ENCODE results near the gene SURF1.
"Not testable (repeated sequence)": the region's sequence is repeated elsewhere in the genome, so short reads cannot be mapped to it uniquely, and the experiment has no call there.

SURF1 gene

DNA sequence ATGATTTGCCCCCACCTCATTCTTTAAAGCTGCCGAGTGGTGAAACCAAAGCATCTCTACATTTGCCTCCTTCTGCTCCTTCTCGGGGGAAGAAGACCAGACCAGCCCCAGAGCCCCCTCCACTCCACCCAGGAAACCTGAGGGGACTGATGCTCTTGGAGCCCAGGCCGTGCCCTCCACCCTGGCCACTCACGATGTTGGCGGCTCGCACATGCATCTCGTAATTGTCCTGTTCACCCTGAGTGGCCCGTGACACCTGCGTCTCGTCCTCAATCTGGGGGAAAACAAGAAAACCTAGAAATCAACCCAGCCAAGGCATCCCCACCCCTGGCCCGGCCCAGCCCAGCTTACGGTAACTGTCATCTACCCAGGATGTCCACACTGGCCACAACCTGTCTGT, 11.3 kb downstream of the SURF1 start:
- DNase-seq (ENCODE audit: low read depth) = no peak

DNA sequence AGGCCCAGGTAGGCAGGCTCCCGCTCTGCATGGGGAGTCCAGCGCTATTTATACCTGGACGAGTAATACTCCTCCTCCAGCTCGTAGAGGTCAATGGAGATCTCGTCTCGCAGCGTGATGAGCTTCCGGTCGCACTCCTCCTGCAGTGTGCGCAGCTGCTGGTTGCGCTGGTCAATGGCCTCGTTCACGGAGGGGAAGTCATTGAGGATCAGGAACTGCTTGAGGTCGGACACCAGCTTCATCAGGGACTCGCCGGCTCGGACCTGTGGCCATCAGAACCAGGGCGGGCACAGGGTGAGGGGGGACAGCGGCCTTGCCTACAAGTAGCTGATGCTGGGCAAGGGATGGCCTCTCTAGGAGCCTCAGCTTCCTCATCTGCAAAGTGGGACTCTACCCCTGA, 12.2 kb downstream of the SURF1 start:
- no peak for DNase-seq (ENCODE audit: low read depth)

DNA sequence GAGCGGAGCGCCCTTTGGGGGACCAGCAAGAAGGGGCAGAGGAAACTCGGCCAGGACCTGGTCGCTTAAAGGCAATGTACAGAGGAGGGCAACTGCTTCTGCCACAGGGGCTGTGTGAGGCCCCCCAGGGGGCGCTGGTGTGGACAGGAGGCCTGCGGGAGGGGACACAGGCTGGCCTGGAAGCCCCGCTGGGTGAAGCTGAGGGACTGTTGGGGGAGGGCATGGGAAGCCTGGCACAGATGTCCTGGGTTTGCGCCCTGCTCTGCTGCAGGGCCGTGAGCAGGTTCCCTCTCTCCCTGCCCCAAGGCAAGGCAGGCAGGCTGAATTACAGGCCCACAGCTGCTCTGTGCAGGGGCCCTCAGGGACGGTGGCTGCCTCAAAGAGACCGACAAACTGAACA, 13.7 kb downstream of the SURF1 start:
- no peak for DNase-seq (ENCODE audit: low read depth)

DNA sequence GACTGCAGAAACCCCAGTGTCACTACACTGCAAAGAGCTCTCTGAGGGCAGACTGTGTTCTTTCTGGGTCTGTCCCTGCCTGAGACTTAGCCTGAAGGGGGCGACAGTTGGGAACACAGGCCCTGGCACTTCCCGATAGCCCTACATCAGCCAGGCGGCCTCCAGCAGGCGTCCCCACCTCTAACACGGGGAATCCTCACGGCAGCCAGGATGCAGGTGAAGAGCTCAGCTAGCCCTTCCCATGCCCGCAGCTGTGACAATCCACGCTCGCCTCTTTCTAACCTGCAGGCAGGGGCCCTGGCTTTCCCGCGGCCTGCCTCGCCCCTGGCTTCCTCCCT, 14.2 kb downstream of the SURF1 start:
- no peak for DNase-seq (ENCODE audit: low read depth)

GRCh38 chr9:133341369-133342068, 14.8 kb downstream of the SURF1 start:
- DNase-seq (ENCODE audit: low read depth) = no peak

GRCh38 chr9:133340916-133341315, 15.4 kb downstream of the SURF1 start:
- DNase-seq (ENCODE audit: low read depth) = no peak

DNA sequence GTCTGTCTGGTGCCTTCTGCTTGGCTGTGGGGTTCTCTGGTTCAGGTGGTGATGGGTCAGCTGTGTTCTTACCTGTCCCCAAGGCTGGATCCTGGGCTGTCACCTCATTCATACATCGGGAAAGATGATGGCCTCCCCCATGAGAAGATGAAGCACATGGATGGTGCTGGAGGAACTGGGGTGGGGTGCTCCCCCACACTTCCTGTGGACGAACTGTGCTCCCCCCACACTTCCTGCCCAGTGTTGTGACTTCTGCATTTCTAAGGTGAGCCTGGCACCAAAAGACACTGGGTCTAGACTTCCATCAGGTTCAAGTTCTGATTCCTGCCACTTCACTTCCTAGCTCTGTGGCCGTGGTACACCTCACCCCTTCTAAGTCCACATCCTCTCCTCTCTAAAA, 16.0 kb downstream of the SURF1 start:
- DNase-seq (ENCODE audit: low read depth) = no peak

DNA sequence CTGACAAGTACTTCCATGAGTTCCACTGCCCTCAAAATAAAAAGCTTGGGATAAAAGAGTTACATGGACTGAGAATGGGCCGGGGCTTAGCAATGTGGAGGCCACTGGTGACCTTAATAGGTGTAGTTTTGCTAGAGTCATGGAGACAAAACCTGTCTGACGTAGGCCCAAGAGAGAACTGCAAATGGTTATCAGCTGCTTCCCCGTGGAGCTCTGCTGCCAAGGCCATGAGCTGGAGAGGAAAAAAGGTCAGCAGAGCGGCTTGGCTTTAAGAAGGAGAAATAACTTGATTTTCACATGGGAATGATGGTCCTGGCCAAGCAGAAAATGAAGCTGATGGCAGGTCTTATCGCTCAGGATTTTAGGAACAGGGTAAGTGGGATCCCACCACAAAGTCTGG, 16.6 kb downstream of the SURF1 start:
- DNase-seq (ENCODE audit: low read depth) = no peak

- peak; percentile 89 for DNase-seq (ENCODE audit: low read depth)
These were observed 20.1 kb downstream of the SURF1 start, which contains the start of gene SURF6 for GRCh38 chr9:133335924-133336811. TSS of gene SURF6 (minus strand) at chr9:133336188. CDS start at chr9:133336132, 56 bp downstream.

GRCh38 chr9:133334888-133335287, 21.4 kb downstream of the SURF1 start:
- DNase-seq (ENCODE audit: low read depth) = not testable (repeated sequence)

- DNase-seq (ENCODE audit: low read depth) = no peak
These were observed 22.1 kb downstream of the SURF1 start for GRCh38 chr9:133334161-133334560.

DNA sequence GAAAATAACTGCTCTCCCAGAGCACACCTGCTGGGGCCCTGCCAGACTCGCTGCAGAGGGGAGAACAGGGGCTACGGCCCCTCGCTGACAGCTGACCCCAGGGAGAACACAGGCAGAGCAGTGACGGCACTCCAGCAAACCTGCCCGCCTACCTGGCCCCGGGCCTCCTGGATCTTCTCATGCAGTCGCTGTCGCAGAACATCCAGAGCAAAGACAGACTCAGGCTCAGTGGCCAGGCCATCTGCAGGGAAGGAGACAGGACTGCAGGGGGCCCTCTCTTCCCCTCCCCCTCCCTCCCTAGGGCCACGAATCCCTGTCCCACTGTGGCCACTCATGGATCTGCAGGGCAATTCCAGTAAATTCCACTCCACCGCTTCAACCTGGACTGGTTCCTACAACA, 22.7 kb downstream of the SURF1 start:
- no peak for DNase-seq (ENCODE audit: low read depth)

GRCh38 chr9:133333011-133333410, 23.3 kb downstream of the SURF1 start:
- no peak for DNase-seq (ENCODE audit: low read depth)

- DNase-seq (ENCODE audit: low read depth) = no peak
These were observed 23.9 kb downstream of the SURF1 start for GRCh38 chr9:133332381-133332730.

GRCh38 chr9:133331641-133332380, 24.5 kb downstream of the SURF1 start:
- no peak for DNase-seq (ENCODE audit: low read depth)

GRCh38 chr9:133331221-133331620, 25.1 kb downstream of the SURF1 start:
- no peak for DNase-seq (ENCODE audit: low read depth)

GRCh38 chr9:133329306-133330156, 26.8 kb downstream of the SURF1 start:
- not testable (repeated sequence) for DNase-seq (ENCODE audit: low read depth)

DNA sequence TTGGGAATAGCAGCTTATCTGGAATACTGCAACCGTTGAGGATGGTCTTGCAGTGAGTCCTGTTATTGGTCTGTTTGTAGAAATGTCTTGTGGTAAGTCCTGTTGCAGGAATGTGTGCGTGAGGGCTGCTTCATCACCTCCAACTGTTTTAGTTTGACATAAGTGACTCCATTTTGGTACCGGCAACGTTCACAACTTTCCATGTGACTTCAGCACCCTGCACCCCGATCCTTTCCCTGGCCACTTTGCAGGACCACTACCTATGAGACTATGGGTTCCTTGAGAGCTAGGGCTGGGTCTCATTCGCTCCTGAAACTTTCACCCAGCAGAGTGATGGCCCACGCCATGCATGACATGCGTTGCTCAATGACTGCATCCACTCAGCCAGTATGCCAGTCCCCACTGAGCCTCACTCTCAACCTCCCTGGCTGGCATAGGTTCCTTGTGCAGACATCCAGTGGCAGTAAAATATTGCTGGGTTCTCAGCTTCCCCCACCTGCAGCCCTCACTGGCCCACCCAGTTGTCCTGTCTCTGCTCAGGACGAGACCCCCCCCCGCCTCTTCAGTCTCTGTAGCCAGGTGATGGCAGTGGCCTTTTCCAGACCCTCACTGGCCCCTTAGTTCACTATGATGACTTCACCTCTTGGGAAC, 28.3 kb downstream of the SURF1 start:
- DNase-seq (ENCODE audit: low read depth) = no peak

DNA sequence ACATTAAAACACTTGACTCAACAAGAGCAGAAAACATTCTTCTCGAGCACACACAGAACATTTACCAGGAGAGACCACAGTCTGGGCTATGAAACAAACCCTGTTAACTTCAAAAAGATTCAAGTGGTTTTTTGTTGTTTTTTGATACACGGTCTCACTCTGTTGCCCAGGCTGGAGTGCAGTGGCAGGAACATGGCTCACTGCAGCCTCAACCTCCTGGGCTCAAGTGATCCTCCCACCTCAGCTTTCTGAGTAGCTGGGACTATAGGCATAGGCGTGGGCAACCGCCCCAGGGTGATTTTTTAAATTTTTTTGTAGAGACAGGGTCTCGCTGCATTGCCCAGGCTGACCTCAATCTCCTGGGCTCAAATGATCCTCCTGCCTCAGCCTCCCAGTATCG, 29.3 kb downstream of the SURF1 start:
- not testable (repeated sequence) for DNase-seq (ENCODE audit: low read depth)

GRCh38 chr9:133323991-133324703, 32.1 kb downstream of the SURF1 start:
- DNase-seq (ENCODE audit: low read depth) = no peak

- no peak for DNase-seq (ENCODE audit: low read depth)
These were observed 33.1 kb downstream of the SURF1 start for GRCh38 chr9:133323211-133323610.

Measured in T-helper 22 cell (primary cell).